Ishikawa (cell line): ENCODE measurements around the gene TNFRSF6B.
A peak's percentile ranks its signal among the peaks of the same experiment; 100 is the strongest.

ENCODE experiments used
- CEBPB ChIP-seq: IDR thresholded peaks from 2 replicates; pipeline ENCODE4 v1.6.1; 2012
- CREB1 ChIP-seq: IDR thresholded peaks from 2 replicates; pipeline ENCODE4 v1.6.1; 2012; ENCODE audit warnings: low read depth
- EGR1 ChIP-seq: IDR thresholded peaks from 2 replicates; pipeline ENCODE4 v1.6.1; 2012
- EP300 ChIP-seq: IDR thresholded peaks from 2 replicates; pipeline ENCODE4 v1.6.1; 2012; ENCODE audit warnings: borderline replicate concordance
- FOXM1 ChIP-seq: IDR thresholded peaks from 2 replicates; pipeline ENCODE4 v1.6.1; 2012; ENCODE audit warnings: low read depth, borderline replicate concordance
- NFIC ChIP-seq: IDR thresholded peaks from 2 replicates; pipeline ENCODE4 v1.6.1; 2012
- RAD21 ChIP-seq: IDR thresholded peaks from 2 replicates; pipeline ENCODE4 v1.6.1; 2012; ENCODE audit warnings: low read depth
- TAF1 ChIP-seq: IDR thresholded peaks from 2 replicates; pipeline ENCODE4 v1.6.1; 2012; ENCODE audit warnings: low read depth, mild to moderate bottlenecking
- TCF12 ChIP-seq: IDR thresholded peaks from 2 replicates; pipeline ENCODE4 v1.6.1; 2012; ENCODE audit warnings: low read depth
- TEAD4 ChIP-seq: IDR thresholded peaks from 2 replicates; pipeline ENCODE4 v1.6.1; 2012
- YY1 ChIP-seq: IDR thresholded peaks from 2 replicates; pipeline ENCODE4 v1.6.1; 2012; ENCODE audit warnings: low read depth
- ZBTB7A ChIP-seq: IDR thresholded peaks from 2 replicates; pipeline ENCODE4 v1.6.1; 2012; ENCODE audit warnings: low read depth
- TF ChIP-seq, protein P1 (sequence below): IDR thresholded peaks from 2 replicates; pipeline ENCODE4 v1.6.1; 2012
- TF ChIP-seq, protein P2 (sequence below): IDR thresholded peaks from 2 replicates; pipeline ENCODE4 v1.6.1; 2012; ENCODE audit warnings: low read depth, mild to moderate bottlenecking
- TF ChIP-seq, protein P3 (sequence below): IDR thresholded peaks from 2 replicates; pipeline ENCODE4 v1.6.1; 2012

TNFRSF6B gene

DNA sequence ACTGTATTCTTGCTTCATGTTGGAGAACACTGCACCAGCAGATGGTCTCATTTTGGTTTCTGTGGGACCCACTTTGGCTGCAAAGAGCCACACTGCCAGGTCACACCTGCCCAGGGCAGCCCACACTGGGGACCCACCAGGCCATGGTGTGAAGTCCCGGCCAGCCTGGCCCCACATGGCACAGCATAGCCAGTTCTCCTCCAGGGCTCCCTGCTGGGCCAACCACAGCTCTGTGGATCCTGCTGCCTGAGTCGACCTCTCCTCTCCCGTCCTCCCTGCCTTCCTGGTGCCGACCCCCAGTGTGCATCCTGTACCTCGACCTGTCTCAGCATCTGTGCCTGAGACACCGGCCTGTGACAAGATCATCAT lies 8.3 kb downstream of the TNFRSF6B start:
- TF ChIP-seq CREB1 (no peak), TCF12 (no peak), YY1 (no peak), RAD21 (no peak), TEAD4 (no peak)
- TF ChIP-seq, protein P1, sequence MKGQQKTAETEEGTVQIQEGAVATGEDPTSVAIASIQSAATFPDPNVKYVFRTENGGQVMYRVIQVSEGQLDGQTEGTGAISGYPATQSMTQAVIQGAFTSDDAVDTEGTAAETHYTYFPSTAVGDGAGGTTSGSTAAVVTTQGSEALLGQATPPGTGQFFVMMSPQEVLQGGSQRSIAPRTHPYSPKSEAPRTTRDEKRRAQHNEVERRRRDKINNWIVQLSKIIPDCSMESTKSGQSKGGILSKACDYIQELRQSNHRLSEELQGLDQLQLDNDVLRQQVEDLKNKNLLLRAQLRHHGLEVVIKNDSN: no peak
- TF ChIP-seq, protein P2, sequence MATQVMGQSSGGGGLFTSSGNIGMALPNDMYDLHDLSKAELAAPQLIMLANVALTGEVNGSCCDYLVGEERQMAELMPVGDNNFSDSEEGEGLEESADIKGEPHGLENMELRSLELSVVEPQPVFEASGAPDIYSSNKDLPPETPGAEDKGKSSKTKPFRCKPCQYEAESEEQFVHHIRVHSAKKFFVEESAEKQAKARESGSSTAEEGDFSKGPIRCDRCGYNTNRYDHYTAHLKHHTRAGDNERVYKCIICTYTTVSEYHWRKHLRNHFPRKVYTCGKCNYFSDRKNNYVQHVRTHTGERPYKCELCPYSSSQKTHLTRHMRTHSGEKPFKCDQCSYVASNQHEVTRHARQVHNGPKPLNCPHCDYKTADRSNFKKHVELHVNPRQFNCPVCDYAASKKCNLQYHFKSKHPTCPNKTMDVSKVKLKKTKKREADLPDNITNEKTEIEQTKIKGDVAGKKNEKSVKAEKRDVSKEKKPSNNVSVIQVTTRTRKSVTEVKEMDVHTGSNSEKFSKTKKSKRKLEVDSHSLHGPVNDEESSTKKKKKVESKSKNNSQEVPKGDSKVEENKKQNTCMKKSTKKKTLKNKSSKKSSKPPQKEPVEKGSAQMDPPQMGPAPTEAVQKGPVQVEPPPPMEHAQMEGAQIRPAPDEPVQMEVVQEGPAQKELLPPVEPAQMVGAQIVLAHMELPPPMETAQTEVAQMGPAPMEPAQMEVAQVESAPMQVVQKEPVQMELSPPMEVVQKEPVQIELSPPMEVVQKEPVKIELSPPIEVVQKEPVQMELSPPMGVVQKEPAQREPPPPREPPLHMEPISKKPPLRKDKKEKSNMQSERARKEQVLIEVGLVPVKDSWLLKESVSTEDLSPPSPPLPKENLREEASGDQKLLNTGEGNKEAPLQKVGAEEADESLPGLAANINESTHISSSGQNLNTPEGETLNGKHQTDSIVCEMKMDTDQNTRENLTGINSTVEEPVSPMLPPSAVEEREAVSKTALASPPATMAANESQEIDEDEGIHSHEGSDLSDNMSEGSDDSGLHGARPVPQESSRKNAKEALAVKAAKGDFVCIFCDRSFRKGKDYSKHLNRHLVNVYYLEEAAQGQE: no peak

DNA sequence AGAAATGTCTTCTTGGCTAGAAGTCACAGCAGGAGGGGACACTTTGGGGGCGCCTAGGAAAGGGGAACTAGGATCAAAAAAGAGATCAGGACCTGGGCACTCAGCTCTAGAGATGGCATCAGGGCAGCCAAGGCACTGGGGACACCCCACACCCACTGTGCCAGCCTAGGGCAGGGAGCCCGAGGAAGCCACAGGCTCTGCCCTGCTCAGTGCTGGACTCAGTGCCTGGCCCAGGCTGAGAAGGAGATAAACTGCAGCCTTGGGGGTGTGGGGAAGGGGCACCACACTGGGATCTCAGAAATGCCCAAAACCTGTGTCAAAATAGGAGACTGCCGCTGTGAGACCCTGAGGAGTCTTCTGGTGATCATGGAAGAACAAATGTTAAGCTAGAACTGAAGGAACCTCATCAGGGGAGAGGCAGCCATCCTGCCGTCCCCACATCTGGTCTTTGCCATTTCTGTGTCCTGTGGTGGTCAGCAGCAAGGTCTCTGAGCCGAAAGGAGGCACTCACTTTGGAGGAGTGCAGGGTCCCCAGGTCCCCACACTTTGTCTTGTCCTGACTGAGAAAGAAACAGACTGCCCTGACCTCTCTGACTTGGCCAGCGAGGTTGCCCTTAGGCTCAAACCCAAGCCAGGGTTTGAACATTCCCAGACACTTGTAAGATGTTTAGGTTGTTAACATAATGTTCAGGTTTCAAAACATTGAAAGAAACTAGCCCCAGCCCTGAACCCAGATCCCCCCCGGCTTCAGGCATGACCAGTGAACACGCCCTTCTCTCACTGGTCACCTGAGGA lies 9.0 kb downstream of the TNFRSF6B start:
- TF ChIP-seq EP300 (no peak), CREB1 (no peak), FOXM1 (no peak), TEAD4 (no peak), YY1 (no peak), TCF12 (no peak), CEBPB (no peak), ZBTB7A (no peak)
- TF ChIP-seq, protein P2: no peak
- TF ChIP-seq, protein P1: no peak

DNA sequence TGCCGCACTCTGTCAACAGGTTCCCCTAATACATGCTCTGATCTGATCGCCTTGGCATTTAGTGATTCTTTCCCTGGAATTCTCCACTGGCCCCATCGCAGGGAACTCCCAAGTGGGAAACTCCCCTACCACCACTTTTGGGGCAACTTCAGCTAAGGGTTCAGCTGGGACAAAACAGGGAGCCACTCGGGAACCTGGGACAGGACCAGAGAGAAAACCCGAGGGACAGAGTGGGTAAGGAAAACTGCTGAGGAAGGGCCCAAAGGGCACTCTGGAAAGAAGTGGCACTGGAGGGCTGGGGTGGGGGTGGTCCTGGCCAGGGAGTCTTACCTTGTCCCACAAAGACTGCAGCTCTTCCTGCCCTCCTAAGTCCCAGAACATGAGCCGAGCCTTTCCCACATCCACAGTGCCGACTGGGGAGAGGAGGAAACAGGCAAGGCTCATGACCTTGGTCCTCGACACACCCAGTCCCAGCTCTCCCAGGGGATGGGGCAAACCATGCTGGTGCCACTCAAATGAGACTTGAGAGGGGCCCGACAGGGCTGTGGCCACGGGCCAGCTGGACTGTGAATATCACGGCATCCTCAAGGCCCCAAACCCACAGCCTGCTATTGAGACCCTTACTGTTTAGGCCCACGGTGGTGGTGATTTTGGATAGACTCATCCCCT lies 9.7 kb downstream of the TNFRSF6B start:
- TF ChIP-seq, protein P3, sequence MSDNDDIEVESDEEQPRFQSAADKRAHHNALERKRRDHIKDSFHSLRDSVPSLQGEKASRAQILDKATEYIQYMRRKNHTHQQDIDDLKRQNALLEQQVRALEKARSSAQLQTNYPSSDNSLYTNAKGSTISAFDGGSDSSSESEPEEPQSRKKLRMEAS: no peak
- no peak for TF ChIP-seq TEAD4
- no peak for TF ChIP-seq CEBPB
- no peak for TF ChIP-seq CREB1
- no peak for TF ChIP-seq FOXM1
- TF ChIP-seq YY1: no peak
- no peak for TF ChIP-seq TAF1
- TF ChIP-seq EGR1: no peak
- no peak for TF ChIP-seq RAD21
- TF ChIP-seq EP300: no peak
- TF ChIP-seq, protein P1: no peak
- TF ChIP-seq, protein P2: no peak

DNA sequence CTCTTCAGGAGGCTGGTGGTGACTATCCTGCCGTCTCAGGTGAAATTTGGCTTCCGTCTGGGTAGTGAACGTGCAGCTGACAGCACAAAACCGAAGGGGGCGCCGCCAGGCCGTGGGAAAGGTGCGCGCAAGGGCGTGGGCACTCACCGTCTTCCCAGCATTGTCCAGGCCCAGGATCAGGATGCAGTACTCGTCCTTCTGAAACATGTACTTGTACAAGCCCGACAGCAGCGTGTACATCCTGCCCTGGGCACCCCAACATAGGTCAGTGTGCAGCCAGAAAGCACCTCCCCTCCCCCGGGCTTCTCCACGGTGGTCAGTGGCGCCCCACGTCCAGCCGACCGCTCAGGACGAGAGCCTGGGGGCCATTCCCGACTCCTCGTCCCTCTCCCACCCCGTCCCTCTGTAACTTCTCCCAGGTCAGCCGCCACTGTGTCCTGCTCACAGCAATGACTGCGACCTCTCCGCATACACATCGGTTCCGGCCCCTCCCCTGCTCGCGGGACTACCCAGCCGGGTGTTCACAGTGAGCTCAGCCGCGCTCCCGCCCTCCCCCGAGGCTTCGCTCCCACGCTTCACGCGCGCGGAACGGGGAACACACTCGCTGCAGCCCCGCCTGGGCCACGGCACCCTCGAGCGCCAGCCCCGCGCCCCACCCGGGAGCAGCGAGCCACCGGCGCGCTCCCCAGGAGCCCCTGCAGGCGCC lies 10.6 kb downstream of the TNFRSF6B start:
- TF ChIP-seq EGR1 (no peak), NFIC (no peak), YY1 (no peak), TAF1 (no peak), RAD21 (peak; percentile 59)
